ENCODE data around the gene SPRN.

DNA sequence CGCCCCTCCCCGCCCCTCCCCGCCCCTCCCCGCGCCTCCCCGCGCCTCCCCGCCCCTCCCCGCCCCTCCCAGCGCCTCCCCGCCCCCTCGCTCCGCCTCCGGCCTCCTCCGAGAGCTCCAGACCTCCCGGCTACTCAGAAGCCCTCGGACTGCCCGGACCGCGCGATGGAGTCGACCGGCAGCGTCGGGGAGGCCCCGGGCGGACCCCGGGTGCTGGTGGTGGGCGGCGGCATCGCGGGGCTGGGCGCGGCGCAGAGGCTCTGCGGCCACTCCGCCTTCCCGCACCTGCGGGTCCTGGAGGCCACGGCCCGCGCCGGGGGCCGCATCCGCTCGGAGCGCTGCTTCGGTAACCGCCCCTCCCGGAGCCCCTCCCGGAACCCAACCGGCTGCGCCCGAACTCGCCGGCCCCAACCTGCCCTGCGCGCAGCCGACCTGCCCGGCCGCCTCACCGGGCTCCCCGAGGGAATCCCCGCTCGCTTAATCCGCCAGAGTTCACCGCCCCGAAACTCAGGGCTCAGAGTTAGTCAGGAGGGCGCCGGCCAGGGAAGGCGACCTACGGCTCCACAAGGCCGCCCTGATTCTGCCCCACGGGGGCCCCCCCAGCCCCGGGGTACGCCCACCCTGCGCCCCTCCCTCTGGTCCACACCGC lies 45.1 kb downstream of the SPRN start, which contains the start of gene PAOX:
- TF ChIP-seq, protein P1, sequence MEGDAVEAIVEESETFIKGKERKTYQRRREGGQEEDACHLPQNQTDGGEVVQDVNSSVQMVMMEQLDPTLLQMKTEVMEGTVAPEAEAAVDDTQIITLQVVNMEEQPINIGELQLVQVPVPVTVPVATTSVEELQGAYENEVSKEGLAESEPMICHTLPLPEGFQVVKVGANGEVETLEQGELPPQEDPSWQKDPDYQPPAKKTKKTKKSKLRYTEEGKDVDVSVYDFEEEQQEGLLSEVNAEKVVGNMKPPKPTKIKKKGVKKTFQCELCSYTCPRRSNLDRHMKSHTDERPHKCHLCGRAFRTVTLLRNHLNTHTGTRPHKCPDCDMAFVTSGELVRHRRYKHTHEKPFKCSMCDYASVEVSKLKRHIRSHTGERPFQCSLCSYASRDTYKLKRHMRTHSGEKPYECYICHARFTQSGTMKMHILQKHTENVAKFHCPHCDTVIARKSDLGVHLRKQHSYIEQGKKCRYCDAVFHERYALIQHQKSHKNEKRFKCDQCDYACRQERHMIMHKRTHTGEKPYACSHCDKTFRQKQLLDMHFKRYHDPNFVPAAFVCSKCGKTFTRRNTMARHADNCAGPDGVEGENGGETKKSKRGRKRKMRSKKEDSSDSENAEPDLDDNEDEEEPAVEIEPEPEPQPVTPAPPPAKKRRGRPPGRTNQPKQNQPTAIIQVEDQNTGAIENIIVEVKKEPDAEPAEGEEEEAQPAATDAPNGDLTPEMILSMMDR (IDR thresholded peaks at IDR 0.05): no peak
- peak; percentile 35 to 41 for TF ChIP-seq POLR2A (IDR thresholded peaks at IDR 0.05)
